Measurements from ENCODE around the gene CERS6. TPM values are rescaled to one million over a fixed set of nuclear protein-coding genes. Genes with fewer than 3 reads are reported as not detected.

CERS6 gene
- total RNA-seq, 1 donor from 2014 or later, result 30.8 TPM

GRCh38 chr2:168522446-168522845, 66.4 kb downstream of the CERS6 start:
- H3K27ac Mint-ChIP-seq (ENCODE audit: unreplicated experiment), result no peak overlapping the region
- H3K9me3 Mint-ChIP-seq (ENCODE audit: low read depth), result no peaks in the 10 kb centered on the region
- no peaks in the 10 kb centered on the region for H3K27me3 Mint-ChIP-seq (ENCODE audit: low read depth)
- H3K4me1 Mint-ChIP-seq (ENCODE audit: low read depth), result peaks cover 84% of the 10 kb centered on the region
- no peaks in the 10 kb centered on the region for H3K36me3 Mint-ChIP-seq (ENCODE audit: low read depth)
- no peak overlapping the region for H3K4me3 Mint-ChIP-seq (ENCODE audit: unreplicated experiment)
- no peak for DNase-seq (ENCODE audit: low spot score)
- no peak for TF ChIP-seq CTCF (IDR thresholded peaks at IDR 0.05)

GRCh38 chr2:168524005-168524404, 67.9 kb downstream of the CERS6 start:
- Mint-ChIP-seq H3K27ac (ENCODE audit: unreplicated experiment) (no peak overlapping the region), H3K4me1 (ENCODE audit: low read depth) (peaks cover 81% of the 10 kb centered on the region), H3K36me3 (ENCODE audit: low read depth) (no peaks in the 10 kb centered on the region), H3K9me3 (ENCODE audit: low read depth) (no peaks in the 10 kb centered on the region), H3K4me3 (ENCODE audit: unreplicated experiment) (no peak overlapping the region), H3K27me3 (ENCODE audit: low read depth) (no peaks in the 10 kb centered on the region)
- DNase-seq (ENCODE audit: low spot score), result no peak
- no peak for TF ChIP-seq CTCF (IDR thresholded peaks at IDR 0.05)

- H3K27ac Mint-ChIP-seq (ENCODE audit: unreplicated experiment), result no peak overlapping the region
- no peak for TF ChIP-seq CTCF (IDR thresholded peaks at IDR 0.05)
- H3K4me3 Mint-ChIP-seq (ENCODE audit: unreplicated experiment), result no peak overlapping the region
- no peak for DNase-seq (ENCODE audit: low spot score)
- H3K4me1 Mint-ChIP-seq (ENCODE audit: low read depth), result peaks cover 83% of the 10 kb centered on the region
- H3K36me3 Mint-ChIP-seq (ENCODE audit: low read depth), result no peaks in the 10 kb centered on the region
- no peaks in the 10 kb centered on the region for H3K27me3 Mint-ChIP-seq (ENCODE audit: low read depth)
- no peaks in the 10 kb centered on the region for H3K9me3 Mint-ChIP-seq (ENCODE audit: low read depth)
Measured at GRCh38 chr2:168525020-168525419, 68.9 kb downstream of the CERS6 start.

- DNase-seq (ENCODE audit: low spot score), result no peak
- Mint-ChIP-seq H3K36me3 (ENCODE audit: low read depth) (no peaks in the 10 kb centered on the region), H3K9me3 (ENCODE audit: low read depth) (no peaks in the 10 kb centered on the region), H3K27me3 (ENCODE audit: low read depth) (no peaks in the 10 kb centered on the region), H3K4me1 (ENCODE audit: low read depth) (peaks cover 87% of the 10 kb centered on the region), H3K27ac (ENCODE audit: unreplicated experiment) (no peak overlapping the region), H3K4me3 (ENCODE audit: unreplicated experiment) (no peak overlapping the region)
- no peak for TF ChIP-seq CTCF (IDR thresholded peaks at IDR 0.05)
Measured at GRCh38 chr2:168525716-168526446, 69.8 kb downstream of the CERS6 start.

- Mint-ChIP-seq H3K4me1 (ENCODE audit: low read depth) (peaks cover 87% of the 10 kb centered on the region), H3K27me3 (ENCODE audit: low read depth) (no peaks in the 10 kb centered on the region), H3K9me3 (ENCODE audit: low read depth) (no peaks in the 10 kb centered on the region), H3K4me3 (ENCODE audit: unreplicated experiment) (no peak overlapping the region), H3K27ac (ENCODE audit: unreplicated experiment) (no peak overlapping the region), H3K36me3 (ENCODE audit: low read depth) (no peaks in the 10 kb centered on the region)
- no peak for DNase-seq (ENCODE audit: low spot score)
- no peak for TF ChIP-seq CTCF (IDR thresholded peaks at IDR 0.05)
Measured at GRCh38 chr2:168526641-168527040, 70.6 kb downstream of the CERS6 start.
